HEK293T (cell line): ENCODE data around the gene MADD.

Experiments used
- ARNT ChIP-seq: fragments of 450-650 bp; IDR thresholded peaks from 2 replicates; pipeline ENCODE4 v1.6.1; 2017; ENCODE audit warnings: mild to moderate bottlenecking
- BHLHE40 ChIP-seq: fragments of 450-650 bp; IDR thresholded peaks from 2 replicates; pipeline ENCODE4 v1.6.1; 2016; ENCODE audit warnings: mild to moderate bottlenecking, moderate library complexity, borderline replicate concordance
- ELF4 ChIP-seq: fragments of 450-650 bp; IDR thresholded peaks from 2 replicates; pipeline ENCODE4 v1.6.1; 2017; ENCODE audit warnings: antibody characterized with exemption
- FOXA1 ChIP-seq: fragments of 450-650 bp; IDR thresholded peaks from 2 replicates; pipeline ENCODE4 v1.6.1; 2016; ENCODE audit warnings: mild to moderate bottlenecking
- FOXK2 ChIP-seq: fragments of 450-650 bp; IDR thresholded peaks from 2 replicates; pipeline ENCODE4 v1.6.1; 2016; ENCODE audit warnings: mild to moderate bottlenecking
- FOXM1 ChIP-seq: fragments of 450-650 bp; IDR thresholded peaks from 2 replicates; pipeline ENCODE4 v1.6.1; 2017; ENCODE audit warnings: mild to moderate bottlenecking, borderline replicate concordance
- HDGF ChIP-seq: fragments of 450-650 bp; IDR thresholded peaks from 2 replicates; pipeline ENCODE4 v1.6.1; 2017; ENCODE audit warnings: antibody characterized with exemption, borderline replicate concordance
- L3MBTL2 ChIP-seq: fragments of 450-650 bp; conservative IDR thresholded peaks from 2 replicates; pipeline ENCODE4 v1.6.1; 2016; ENCODE audit warnings: mild to moderate bottlenecking
- LEF1 ChIP-seq: fragments of 450-650 bp; IDR thresholded peaks from 2 replicates; pipeline ENCODE4 v1.6.1; 2017; ENCODE audit warnings: mild to moderate bottlenecking, borderline replicate concordance
- PKNOX1 ChIP-seq: fragments of 450-650 bp; IDR thresholded peaks from 2 replicates; pipeline ENCODE4 v1.6.1; 2016
- SP1 ChIP-seq: fragments of 450-650 bp; IDR thresholded peaks from 2 replicates; pipeline ENCODE4 v1.6.1; 2017
- TARDBP ChIP-seq: fragments of 450-650 bp; IDR thresholded peaks from 2 replicates; pipeline ENCODE4 v1.6.1; 2016
- ZNF384 ChIP-seq: fragments of 450-650 bp; IDR thresholded peaks from 2 replicates; pipeline ENCODE4 v1.6.1; 2016

- TF ChIP-seq BHLHE40 (no peak), SP1 (no peak), ZNF384 (no peak), HDGF (no peak), LEF1 (no peak), FOXM1 (no peak), ELF4 (no peak), FOXA1 (no peak), L3MBTL2 (no peak), ARNT (no peak), FOXK2 (no peak), PKNOX1 (no peak), TARDBP (no peak)
These were observed 16.3 kb upstream of the MADD start for GRCh38 chr11:47253660-47254059.
